Panc1 (cell line): Measurements from ENCODE around the gene AGFG1. TPM values are rescaled to one million over a fixed set of nuclear protein-coding genes. Genes with fewer than 3 reads are reported as not detected.

ENCODE experiments used
- ATAC-seq: fragments of 200-7000 bp; cut with Tn5 transposase; 2 replicates; pipeline ENCODE4 v1.9.1; 2020; ENCODE audit warnings: mild to moderate bottlenecking, moderate library complexity
- BruUV-seq: library from RNA; stranded (reverse); fragments of 400-500 nt; replicated peaks from 2 replicates; lab custom pipeline; 2021; lab: Mats Ljungman, UMichigan
- CTCF ChIA-PET: fragments of 300-600 bp; sonication (Branson Sonifier 250); formaldehyde crosslinking; loops from one replicate; lab custom pipeline; 2022; ENCODE audit warnings: antibody characterized with exemption; lab: Charles Lee
- POLR2A ChIA-PET: fragments of 300-600 bp; sonication (Branson Sonifier 250); formaldehyde crosslinking; loops from one replicate; lab custom pipeline; 2022; ENCODE audit warnings: antibody characterized with exemption; lab: Charles Lee
- DNase-seq: peaks from one replicate; pipeline ENCODE4 v3.0.0-alpha.2; 2010; ENCODE audit warnings: low read depth, low spot score
- H3K27ac ChIP-seq: 2 replicates; pipeline ENCODE4 v1.5.1; 2011; ENCODE audit warnings: mild to moderate bottlenecking, low read length, inconsistent platforms
- H3K27me3 ChIP-seq: fragments of 200-500 bp; sonication (Bioruptor generic); 2 replicates; pipeline ENCODE4 v1.6.0; 2014; ENCODE audit warnings: low read length, inconsistent platforms; ENCODE audit not compliant: control insufficient read depth, insufficient read depth
- H3K36me3 ChIP-seq: fragments of 200-500 bp; sonication (Bioruptor generic); 2 replicates; pipeline ENCODE4 v1.5.1; 2014; ENCODE audit warnings: inconsistent platforms, mild to moderate bottlenecking, low read length, moderate library complexity; ENCODE audit not compliant: control insufficient read depth, insufficient read depth
- H3K4me1 ChIP-seq: 2 replicates; pipeline ENCODE4 v1.5.1; 2011; ENCODE audit warnings: inconsistent platforms, mild to moderate bottlenecking, low read length, moderate library complexity; ENCODE audit not compliant: control insufficient read depth, insufficient read depth
- H3K4me3 ChIP-seq, 2 experiments: 2 replicates each; pipeline ENCODE4 v1.5.1; 2011 to 2012; ENCODE audit warnings: low read depth in 2 of 2, low read length in 2 of 2, mild to moderate bottlenecking in 2 of 2, inconsistent platforms in 1 of 2, moderate library complexity in 1 of 2
- H3K9me3 ChIP-seq: fragments of 200-500 bp; sonication (Bioruptor generic); 2 replicates; pipeline ENCODE4 v1.5.1; 2014; ENCODE audit warnings: low read depth, mild to moderate bottlenecking, inconsistent platforms, low read length, moderate library complexity; ENCODE audit not compliant: control insufficient read depth, insufficient read depth
- POLR2AphosphoS5 ChIP-seq: IDR thresholded peaks from 2 replicates; pipeline ENCODE4 v1.6.1; 2012; ENCODE audit warnings: mild to moderate bottlenecking, low read depth, low read length, moderate library complexity
- REST ChIP-seq, 2 experiments: IDR thresholded peaks; 2 replicates each; pipeline ENCODE4 v1.6.1; 2011 to 2012; ENCODE audit warnings: low read depth in 2 of 2, control low read depth in 1 of 2, low read length in 1 of 2, mild to moderate bottlenecking in 1 of 2, moderate library complexity in 1 of 2; ENCODE audit not compliant: insufficient read depth in 1 of 2
- SIN3A ChIP-seq: IDR thresholded peaks from 2 replicates; pipeline ENCODE4 v1.6.1; 2012; ENCODE audit warnings: low read depth, mild to moderate bottlenecking, low read length, moderate library complexity, borderline replicate concordance; ENCODE audit not compliant: insufficient read depth
- TCF7L2 ChIP-seq: IDR thresholded peaks from 2 replicates; pipeline ENCODE4 v1.6.1; 2011; ENCODE audit warnings: mild to moderate bottlenecking, low read depth, low read length, inconsistent platforms
- in situ Hi-C: cut with HindIII; loops from 2 replicates; pipeline ENCODE4 v1.10.0; 2016; ENCODE audit warnings: low sequenced_read_pairs, low pct_unique_long_range_greater_than_20kb
- intact Hi-C: fragments of 100-400 bp; cut with micrococcal nuclease; formaldehyde crosslinking; loops from one replicate; pipeline ENCODE4 v1.10.0; 2022; ENCODE audit not compliant: unreplicated experiment
- total RNA-seq: library from RNA; stranded (reverse); gene quantifications from one replicate; pipeline ENCODE4 v1.2.1, GENCODE V29; 2021; ENCODE audit not compliant: unreplicated experiment
- TF ChIP-seq, protein P1 (sequence below): fragments of 450-650 bp; IDR thresholded peaks from 2 replicates; pipeline ENCODE4 v1.5.1; 2017; ENCODE audit warnings: mild to moderate bottlenecking

Gene AGFG1
- total RNA-seq, 1 experiment from 2014 or later: 98.5 TPM

- BruUV-seq: no TSS peak
- no peaks in the 10 kb centered on the region for H3K9me3 ChIP-seq
- intact Hi-C loops (no loop called here), in situ Hi-C loops (no loop called here)
- no peak for ATAC-seq
- no peak for DNase-seq
- H3K36me3 ChIP-seq: peaks cover 46% of the 10 kb centered on the region
- TF ChIP-seq SIN3A (no peak), TCF7L2 (no peak), REST (IDR thresholded peaks at IDR 0.05; ENCODE audit: insufficient read depth in 1 of 2, low read depth in 2 of 2, low read length in 1 of 2) (no peak), POLR2AphosphoS5 (no peak)
- TF ChIP-seq, protein P1, sequence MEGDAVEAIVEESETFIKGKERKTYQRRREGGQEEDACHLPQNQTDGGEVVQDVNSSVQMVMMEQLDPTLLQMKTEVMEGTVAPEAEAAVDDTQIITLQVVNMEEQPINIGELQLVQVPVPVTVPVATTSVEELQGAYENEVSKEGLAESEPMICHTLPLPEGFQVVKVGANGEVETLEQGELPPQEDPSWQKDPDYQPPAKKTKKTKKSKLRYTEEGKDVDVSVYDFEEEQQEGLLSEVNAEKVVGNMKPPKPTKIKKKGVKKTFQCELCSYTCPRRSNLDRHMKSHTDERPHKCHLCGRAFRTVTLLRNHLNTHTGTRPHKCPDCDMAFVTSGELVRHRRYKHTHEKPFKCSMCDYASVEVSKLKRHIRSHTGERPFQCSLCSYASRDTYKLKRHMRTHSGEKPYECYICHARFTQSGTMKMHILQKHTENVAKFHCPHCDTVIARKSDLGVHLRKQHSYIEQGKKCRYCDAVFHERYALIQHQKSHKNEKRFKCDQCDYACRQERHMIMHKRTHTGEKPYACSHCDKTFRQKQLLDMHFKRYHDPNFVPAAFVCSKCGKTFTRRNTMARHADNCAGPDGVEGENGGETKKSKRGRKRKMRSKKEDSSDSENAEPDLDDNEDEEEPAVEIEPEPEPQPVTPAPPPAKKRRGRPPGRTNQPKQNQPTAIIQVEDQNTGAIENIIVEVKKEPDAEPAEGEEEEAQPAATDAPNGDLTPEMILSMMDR: no peak
- no peaks in the 10 kb centered on the region for H3K27me3 ChIP-seq
- CTCF ChIA-PET: no interaction called here
- POLR2A ChIA-PET: no interaction called here
- H3K27ac ChIP-seq: no peak overlapping the region
- H3K4me3 ChIP-seq: no peak overlapping the region
- no peaks in the 10 kb centered on the region for H3K4me1 ChIP-seq
Observed at GRCh38 chr2:227534714-227535113, 62.8 kb downstream of the AGFG1 start.

- no peak overlapping the region for H3K4me3 ChIP-seq
- DNase-seq (no peak), ATAC-seq (no peak)
- in situ Hi-C loops: no loop called here
- H3K36me3 ChIP-seq: peaks cover 43% of the 10 kb centered on the region
- TF ChIP-seq, protein P1: no peak
- TF ChIP-seq TCF7L2: no peak
- no peak for TF ChIP-seq REST (IDR thresholded peaks at IDR 0.05; ENCODE audit: insufficient read depth in 1 of 2, low read depth in 2 of 2, low read length in 1 of 2)
- no peak for TF ChIP-seq SIN3A
- TF ChIP-seq POLR2AphosphoS5: no peak
- intact Hi-C loops: no loop called here
- H3K27ac ChIP-seq: no peak overlapping the region
- ChIA-PET POLR2A (no interaction called here), CTCF (no interaction called here)
- no peaks in the 10 kb centered on the region for H3K27me3 ChIP-seq
- no peaks in the 10 kb centered on the region for H3K4me1 ChIP-seq
- no TSS peak for BruUV-seq
- no peaks in the 10 kb centered on the region for H3K9me3 ChIP-seq
Observed at GRCh38 chr2:227536445-227536844, 64.5 kb downstream of the AGFG1 start.
